GM20000 (cell line): ENCODE results near the gene FAM24B.

ENCODE experiments used
- DNase-seq: peaks from one replicate; pipeline ENCODE4 v3.0.0; 2012; ENCODE audit warnings: low spot score
- CTCF ChIP-seq: IDR thresholded peaks from 2 replicates; pipeline ENCODE4 v1.5.1; 2012; ENCODE audit warnings: mild to moderate bottlenecking, control low read depth; ENCODE audit errors: extremely low read depth, missing control alignments

FAM24B gene

DNA sequence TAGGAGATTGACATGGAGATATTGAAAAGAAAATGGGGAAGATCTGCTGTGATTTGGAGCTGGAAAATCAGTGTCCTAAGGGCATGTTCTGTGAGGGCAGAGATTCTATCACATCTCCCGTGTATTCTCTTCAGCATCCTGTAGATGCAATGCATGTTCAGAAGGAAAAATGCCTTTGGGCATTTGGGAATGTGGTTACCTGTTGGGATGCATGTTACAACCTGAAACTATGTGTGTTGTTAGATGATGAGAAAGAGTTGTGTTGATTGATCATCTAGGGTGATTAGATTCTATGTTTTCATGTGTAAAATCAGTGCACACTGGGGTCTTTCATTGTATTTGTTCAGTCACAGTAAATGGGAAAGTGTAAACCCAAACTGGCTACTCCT lies 48.4 kb downstream of the FAM24B start:
- TF ChIP-seq CTCF: no peak
- DNase-seq: no peak

- no peak for DNase-seq
- TF ChIP-seq CTCF: no peak
Measured at GRCh38 chr10:122830273-122830964, 49.0 kb downstream of the FAM24B start.

DNA sequence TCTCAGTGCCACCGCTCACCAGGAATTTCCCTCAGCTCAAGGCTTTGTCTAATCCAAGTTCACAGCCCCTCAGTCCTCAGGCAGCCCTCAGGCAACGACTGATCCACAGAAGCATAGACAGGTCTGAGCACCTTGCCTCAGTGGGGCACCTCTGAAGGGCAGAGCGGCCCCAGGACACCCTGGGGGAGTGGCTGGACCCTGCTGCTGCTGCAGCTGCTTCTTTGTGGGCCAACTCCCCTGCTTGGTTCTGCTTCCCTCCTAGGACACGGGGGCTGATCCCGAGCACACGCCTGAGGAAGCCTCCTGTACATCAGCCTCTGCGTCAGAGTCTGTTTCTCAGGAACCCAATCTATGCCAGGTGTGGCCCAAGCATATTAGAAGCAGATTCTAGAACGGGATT lies 49.9 kb downstream of the FAM24B start:
- TF ChIP-seq CTCF: no peak
- no peak for DNase-seq

- TF ChIP-seq CTCF: no peak
- DNase-seq: no peak
Measured at GRCh38 chr10:122828716-122829255, 50.6 kb downstream of the FAM24B start.

GRCh38 chr10:122827302-122827701 lies 52.1 kb downstream of the FAM24B start:
- TF ChIP-seq CTCF: no peak

GRCh38 chr10:122822973-122823690 lies 56.2 kb downstream of the FAM24B start:
- no peak for TF ChIP-seq CTCF
- DNase-seq: no peak

More at GRCh38 chr10:122827302-122827701, 52.1 kb downstream of the FAM24B start:
- DNase-seq: no peak

GRCh38 chr10:122821808-122822207 lies 57.6 kb downstream of the FAM24B start:
- no peak for DNase-seq

More at GRCh38 chr10:122821808-122822207, 57.6 kb downstream of the FAM24B start:
- TF ChIP-seq CTCF: no peak
